ENCODE results near the gene CTF1.

The CTF1 gene

GRCh38 chr16:30870904-30871303 is 25.5 kb upstream of the CTF1 start:
- no peak for DNase-seq (ENCODE audit: low read depth, low spot score)
- no CpG with 5 or more reads among the region's 6 CpGs for WGBS (ENCODE audit: insufficient coverage, insufficient read length)

GRCh38 chr16:30874244-30874820 is 22.1 kb upstream of the CTF1 start:
- peak overlapping the region; percentile 47 for H3K4me3 ChIP-seq (ENCODE audit: low read length)
- no peaks in the 10 kb centered on the region for H3K36me3 ChIP-seq (ENCODE audit: control insufficient read depth, insufficient read depth, low read length)
- WGBS (ENCODE audit: insufficient coverage, insufficient read length): no CpG with 5 or more reads among the region's 23 CpGs
- H3K4me1 ChIP-seq (ENCODE audit: control insufficient read depth, insufficient read depth, low read length): peaks cover 1% of the 10 kb centered on the region; the same call in 1 of the 2 replicates
- H3K27me3 ChIP-seq (ENCODE audit: control insufficient read depth, insufficient read depth, low read length): peaks cover 2% of the 10 kb centered on the region; the same call in 1 of the 2 replicates
- DNase-seq (ENCODE audit: low read depth, low spot score): no peak
- no peaks in the 10 kb centered on the region for H3K9me3 ChIP-seq (ENCODE audit: control insufficient read depth, insufficient read depth, low read length)
- no peak overlapping the region for H3K27ac ChIP-seq (ENCODE audit: low read length)

More at GRCh38 chr16:30870904-30871303, 25.5 kb upstream of the CTF1 start:
- Histone ChIP-seq H3K27ac (ENCODE audit: low read length) (no peak overlapping the region), H3K4me1 (ENCODE audit: control insufficient read depth, insufficient read depth, low read length) (no peaks in the 10 kb centered on the region), H3K4me3 (ENCODE audit: low read length) (no peak overlapping the region), H3K9me3 (ENCODE audit: control insufficient read depth, insufficient read depth, low read length) (no peaks in the 10 kb centered on the region), H3K27me3 (ENCODE audit: control insufficient read depth, insufficient read depth, low read length) (peaks cover 2% of the 10 kb centered on the region; the same call in 1 of the 2 replicates), H3K36me3 (ENCODE audit: control insufficient read depth, insufficient read depth, low read length) (no peaks in the 10 kb centered on the region)

- no peaks in the 10 kb centered on the region for H3K36me3 ChIP-seq (ENCODE audit: control insufficient read depth, insufficient read depth, low read length)
- WGBS (ENCODE audit: insufficient coverage, insufficient read length): no CpG with 5 or more reads among the region's 85 CpGs
- peak overlapping the region; percentile 47 for H3K4me3 ChIP-seq (ENCODE audit: low read length)
- no peak overlapping the region for H3K27ac ChIP-seq (ENCODE audit: low read length)
- H3K27me3 ChIP-seq (ENCODE audit: control insufficient read depth, insufficient read depth, low read length): peaks cover 2% of the 10 kb centered on the region; the same call in 1 of the 2 replicates
- peaks cover 1% of the 10 kb centered on the region; the same call in 1 of the 2 replicates for H3K4me1 ChIP-seq (ENCODE audit: control insufficient read depth, insufficient read depth, low read length)
- no peak for DNase-seq (ENCODE audit: low read depth, low spot score)
- H3K9me3 ChIP-seq (ENCODE audit: control insufficient read depth, insufficient read depth, low read length): no peaks in the 10 kb centered on the region
Observed at GRCh38 chr16:30874821-30875717, 21.3 kb upstream of the CTF1 start.

- WGBS (ENCODE audit: insufficient coverage, insufficient read length): no CpG with 5 or more reads among the region's 12 CpGs
- no peak for DNase-seq (ENCODE audit: low read depth, low spot score)
Observed at GRCh38 chr16:30875871-30876801, 20.3 kb upstream of the CTF1 start.

GRCh38 chr16:30876867-30877266 is 19.5 kb upstream of the CTF1 start:
- WGBS (ENCODE audit: insufficient coverage, insufficient read length): no CpG with 5 or more reads among the region's 5 CpGs
- Histone ChIP-seq H3K36me3 (ENCODE audit: control insufficient read depth, insufficient read depth, low read length) (no peaks in the 10 kb centered on the region), H3K4me3 (ENCODE audit: low read length) (no peak overlapping the region; the same call in 1 of the 2 replicates), H3K27me3 (ENCODE audit: control insufficient read depth, insufficient read depth, low read length) (peaks cover 2% of the 10 kb centered on the region; the same call in 1 of the 2 replicates), H3K9me3 (ENCODE audit: control insufficient read depth, insufficient read depth, low read length) (no peaks in the 10 kb centered on the region), H3K4me1 (ENCODE audit: control insufficient read depth, insufficient read depth, low read length) (peaks cover 1% of the 10 kb centered on the region; the same call in 1 of the 2 replicates), H3K27ac (ENCODE audit: low read length) (no peak overlapping the region)
- DNase-seq (ENCODE audit: low read depth, low spot score): no peak

More at GRCh38 chr16:30875871-30876801, 20.3 kb upstream of the CTF1 start:
- Histone ChIP-seq H3K36me3 (ENCODE audit: control insufficient read depth, insufficient read depth, low read length) (no peaks in the 10 kb centered on the region), H3K27me3 (ENCODE audit: control insufficient read depth, insufficient read depth, low read length) (peaks cover 2% of the 10 kb centered on the region; the same call in 1 of the 2 replicates), H3K27ac (ENCODE audit: low read length) (no peak overlapping the region), H3K9me3 (ENCODE audit: control insufficient read depth, insufficient read depth, low read length) (no peaks in the 10 kb centered on the region), H3K4me1 (ENCODE audit: control insufficient read depth, insufficient read depth, low read length) (peaks cover 1% of the 10 kb centered on the region; the same call in 1 of the 2 replicates), H3K4me3 (ENCODE audit: low read length) (peak overlapping the region; percentile 47; the same call in 1 of the 2 replicates)

- no peaks in the 10 kb centered on the region for H3K27me3 ChIP-seq (ENCODE audit: control insufficient read depth, insufficient read depth, low read length)
Observed at GRCh38 chr16:30882429-30883310, 13.7 kb upstream of the CTF1 start.

GRCh38 chr16:30884760-30885159 is 11.7 kb upstream of the CTF1 start:
- Histone ChIP-seq H3K4me1 (ENCODE audit: control insufficient read depth, insufficient read depth, low read length) (no peaks in the 10 kb centered on the region), H3K27me3 (ENCODE audit: control insufficient read depth, insufficient read depth, low read length) (no peaks in the 10 kb centered on the region), H3K27ac (ENCODE audit: low read length) (no peak overlapping the region), H3K36me3 (ENCODE audit: control insufficient read depth, insufficient read depth, low read length) (peaks cover 3% of the 10 kb centered on the region; the same call in 1 of the 2 replicates), H3K4me3 (ENCODE audit: low read length) (no peak overlapping the region), H3K9me3 (ENCODE audit: control insufficient read depth, insufficient read depth, low read length) (no peaks in the 10 kb centered on the region)
- DNase-seq (ENCODE audit: low read depth, low spot score): no peak
- WGBS (ENCODE audit: insufficient coverage, insufficient read length): no CpG with 5 or more reads among the region's 3 CpGs

More at GRCh38 chr16:30882429-30883310, 13.7 kb upstream of the CTF1 start:
- Histone ChIP-seq H3K9me3 (ENCODE audit: control insufficient read depth, insufficient read depth, low read length) (no peaks in the 10 kb centered on the region), H3K4me1 (ENCODE audit: control insufficient read depth, insufficient read depth, low read length) (no peaks in the 10 kb centered on the region), H3K36me3 (ENCODE audit: control insufficient read depth, insufficient read depth, low read length) (peaks cover 3% of the 10 kb centered on the region; the same call in 1 of the 2 replicates), H3K27ac (ENCODE audit: low read length) (no peak overlapping the region), H3K4me3 (ENCODE audit: low read length) (no peak overlapping the region)
- no peak for DNase-seq (ENCODE audit: low read depth, low spot score)
- WGBS (ENCODE audit: insufficient coverage, insufficient read length): no CpG with 5 or more reads among the region's 4 CpGs

GRCh38 chr16:30885196-30885595 is 11.2 kb upstream of the CTF1 start:
- no peak overlapping the region for H3K27ac ChIP-seq (ENCODE audit: low read length)
- no CpG with 5 or more reads among the region's 9 CpGs for WGBS (ENCODE audit: insufficient coverage, insufficient read length)
- no peak overlapping the region for H3K4me3 ChIP-seq (ENCODE audit: low read length)
- no peaks in the 10 kb centered on the region for H3K27me3 ChIP-seq (ENCODE audit: control insufficient read depth, insufficient read depth, low read length)
- no peaks in the 10 kb centered on the region for H3K4me1 ChIP-seq (ENCODE audit: control insufficient read depth, insufficient read depth, low read length)
- DNase-seq (ENCODE audit: low read depth, low spot score): no peak
- peaks cover 3% of the 10 kb centered on the region; the same call in 1 of the 2 replicates for H3K36me3 ChIP-seq (ENCODE audit: control insufficient read depth, insufficient read depth, low read length)
- no peaks in the 10 kb centered on the region for H3K9me3 ChIP-seq (ENCODE audit: control insufficient read depth, insufficient read depth, low read length)

- Histone ChIP-seq H3K27me3 (ENCODE audit: control insufficient read depth, insufficient read depth, low read length) (no peaks in the 10 kb centered on the region), H3K4me1 (ENCODE audit: control insufficient read depth, insufficient read depth, low read length) (no peaks in the 10 kb centered on the region), H3K27ac (ENCODE audit: low read length) (no peak overlapping the region), H3K4me3 (ENCODE audit: low read length) (no peak overlapping the region), H3K36me3 (ENCODE audit: control insufficient read depth, insufficient read depth, low read length) (peaks cover 3% of the 10 kb centered on the region; the same call in 1 of the 2 replicates), H3K9me3 (ENCODE audit: control insufficient read depth, insufficient read depth, low read length) (no peaks in the 10 kb centered on the region)
- whole genome bisulfite sequencing (ENCODE audit: insufficient coverage, insufficient read length): no CpG with 5 or more reads among the region's 1 CpG
- no peak for DNase-seq (ENCODE audit: low read depth, low spot score)
Observed at GRCh38 chr16:30886145-30886544, 10.3 kb upstream of the CTF1 start.

Measured in iPS DF 6.9 (cell line).